ES-I3 (cell line): ENCODE measurements around the gene MBD1.
"Not testable (repeated sequence)": the region's sequence is repeated elsewhere in the genome, so short reads cannot be mapped to it uniquely, and the experiment has no call there.

ENCODE experiments used
- H3K36me3 ChIP-seq: 2 replicates; pipeline ENCODE4 v1.6.1; 2013; ENCODE audit warnings: mild to moderate bottlenecking, low read length, control low read depth, moderate library complexity; ENCODE audit not compliant: insufficient read depth
- H3K4me1 ChIP-seq: 2 replicates; pipeline ENCODE4 v1.6.1; 2013; ENCODE audit warnings: mild to moderate bottlenecking, control low read depth, low read length; ENCODE audit not compliant: insufficient read depth
- H3K9ac ChIP-seq: 2 replicates; pipeline ENCODE4 v1.6.1; 2013; ENCODE audit warnings: low read depth, mild to moderate bottlenecking, low read length, moderate library complexity
- H3K9me3 ChIP-seq: 2 replicates; pipeline ENCODE4 v1.6.1; 2013; ENCODE audit warnings: mild to moderate bottlenecking, low read length, moderate library complexity; ENCODE audit not compliant: control insufficient read depth, insufficient read depth

Gene MBD1

DNA sequence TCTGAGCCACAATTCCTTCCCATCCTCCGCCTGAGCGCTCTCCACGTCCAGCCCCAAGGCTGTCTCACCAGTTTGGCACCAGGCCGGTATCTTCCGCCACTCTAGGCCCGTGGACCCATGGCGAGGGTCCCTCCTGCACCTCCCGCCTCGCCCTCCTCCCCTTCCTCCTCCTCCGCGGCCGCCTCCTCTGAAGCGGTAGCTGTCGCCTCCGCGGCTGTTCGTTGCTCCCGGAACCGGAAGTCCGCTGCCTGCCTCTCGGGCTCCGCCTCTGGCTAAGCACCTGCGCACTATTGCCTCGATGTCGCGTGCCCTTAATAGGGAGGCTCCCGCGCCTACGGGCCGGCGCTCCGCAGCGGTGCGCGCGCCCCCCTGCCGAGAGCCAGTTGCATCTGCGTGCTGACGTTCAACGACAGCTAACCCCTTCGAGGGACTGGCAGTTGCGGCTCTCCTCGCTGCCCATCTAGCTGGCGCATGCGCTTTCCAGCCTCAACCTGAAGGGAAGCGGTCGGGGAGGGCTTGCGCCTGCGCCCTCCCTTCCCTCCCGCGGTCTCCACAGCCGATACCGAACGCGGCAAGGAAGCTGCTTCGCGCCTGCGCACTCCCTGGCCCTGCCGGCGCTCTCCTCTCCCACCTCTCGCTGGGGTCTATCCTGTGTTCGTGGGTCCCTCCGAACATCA, at the start of gene MBD1:
TSS of gene MBD1 (minus strand) at position 229 of the 677 bp plus-strand sequence. CDS start 1,531 bp downstream, outside the sequence.
- H3K9me3 ChIP-seq, result no peaks in the 10 kb centered on the region
- no peaks in the 10 kb centered on the region for H3K4me1 ChIP-seq
- peak within 1 kb of the TSS; percentile 88 for H3K9ac ChIP-seq
- peaks cover 7% of the 10 kb centered on the region; the same call in 1 of the 2 replicates for H3K36me3 ChIP-seq

- no peak overlapping the region for H3K9ac ChIP-seq
- no peaks in the 10 kb centered on the region for H3K4me1 ChIP-seq
- no peaks in the 10 kb centered on the region for H3K36me3 ChIP-seq
- H3K9me3 ChIP-seq, result no peaks in the 10 kb centered on the region
Measured at GRCh38 chr18:50330176-50330575, 48.9 kb upstream of the MBD1 start.

- no peaks in the 10 kb centered on the region for H3K4me1 ChIP-seq
- no peaks in the 10 kb centered on the region for H3K9me3 ChIP-seq
- H3K36me3 ChIP-seq, result no peaks in the 10 kb centered on the region
- H3K9ac ChIP-seq, result no peak overlapping the region
Measured at GRCh38 chr18:50327983-50328382, 46.7 kb upstream of the MBD1 start.

DNA sequence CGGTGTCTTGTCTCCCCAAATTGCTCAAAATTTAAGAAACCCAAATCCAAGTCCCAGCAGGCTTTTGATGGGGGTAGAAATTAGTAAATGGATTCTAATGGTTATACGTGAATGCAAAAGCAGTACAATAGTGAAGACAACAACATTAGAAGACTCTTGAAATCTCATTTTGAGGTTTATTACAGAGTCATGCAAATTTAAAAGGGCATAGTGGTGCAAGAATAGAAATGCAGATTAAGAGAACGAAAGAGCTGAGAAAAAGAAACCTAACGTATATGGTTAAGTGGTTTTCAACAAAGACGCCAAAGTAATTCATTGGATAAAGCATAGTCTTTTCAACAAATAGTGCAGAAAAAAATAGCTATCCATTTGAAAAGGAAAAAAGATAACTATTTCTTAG, 39.4 kb upstream of the MBD1 start:
- Histone ChIP-seq H3K36me3 (no peaks in the 10 kb centered on the region), H3K4me1 (no peaks in the 10 kb centered on the region), H3K9ac (no peak overlapping the region), H3K9me3 (no peaks in the 10 kb centered on the region)

GRCh38 chr18:50315100-50315871, 34.0 kb upstream of the MBD1 start:
- Histone ChIP-seq H3K36me3 (no peaks in the 10 kb centered on the region), H3K4me1 (no peaks in the 10 kb centered on the region), H3K9ac (no peak overlapping the region), H3K9me3 (no peaks in the 10 kb centered on the region)

GRCh38 chr18:50313873-50314460, 32.6 kb upstream of the MBD1 start:
- Histone ChIP-seq H3K36me3 (no peaks in the 10 kb centered on the region), H3K9me3 (no peaks in the 10 kb centered on the region), H3K9ac (no peak overlapping the region), H3K4me1 (no peaks in the 10 kb centered on the region)

DNA sequence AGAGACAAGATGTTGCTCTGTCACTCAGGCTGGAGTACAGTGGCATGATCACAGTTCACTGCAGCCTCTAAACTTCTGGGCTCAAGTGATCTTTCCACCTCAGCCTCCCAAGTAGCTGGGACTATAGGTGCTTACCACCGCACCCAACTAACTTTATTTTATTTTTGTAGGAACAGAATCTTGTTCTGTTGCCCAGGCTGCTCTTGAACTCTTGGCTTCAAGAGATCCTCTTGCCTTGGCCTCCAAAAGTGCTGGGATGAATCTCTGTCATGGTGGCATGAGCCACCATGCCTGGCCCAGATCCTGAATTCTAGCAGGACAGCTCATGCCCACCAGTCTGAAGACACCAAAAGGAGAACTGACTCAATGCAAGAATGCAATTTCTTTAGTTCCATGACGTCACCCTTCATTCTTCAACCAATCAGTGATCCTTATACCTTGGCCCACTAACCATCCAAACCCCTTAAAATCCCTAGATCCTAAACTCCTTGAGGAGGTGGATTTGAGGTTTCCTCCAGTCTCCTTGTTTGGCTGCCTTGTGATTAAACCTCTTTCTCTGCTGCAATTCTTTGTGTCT, 31.8 kb upstream of the MBD1 start:
- H3K9me3 ChIP-seq, result no peaks in the 10 kb centered on the region
- H3K9ac ChIP-seq, result no peak overlapping the region
- no peaks in the 10 kb centered on the region for H3K36me3 ChIP-seq
- H3K4me1 ChIP-seq, result no peaks in the 10 kb centered on the region

GRCh38 chr18:50312296-50313030, 31.1 kb upstream of the MBD1 start:
- Histone ChIP-seq H3K36me3 (no peaks in the 10 kb centered on the region), H3K9ac (no peak overlapping the region), H3K9me3 (no peaks in the 10 kb centered on the region), H3K4me1 (no peaks in the 10 kb centered on the region)

DNA sequence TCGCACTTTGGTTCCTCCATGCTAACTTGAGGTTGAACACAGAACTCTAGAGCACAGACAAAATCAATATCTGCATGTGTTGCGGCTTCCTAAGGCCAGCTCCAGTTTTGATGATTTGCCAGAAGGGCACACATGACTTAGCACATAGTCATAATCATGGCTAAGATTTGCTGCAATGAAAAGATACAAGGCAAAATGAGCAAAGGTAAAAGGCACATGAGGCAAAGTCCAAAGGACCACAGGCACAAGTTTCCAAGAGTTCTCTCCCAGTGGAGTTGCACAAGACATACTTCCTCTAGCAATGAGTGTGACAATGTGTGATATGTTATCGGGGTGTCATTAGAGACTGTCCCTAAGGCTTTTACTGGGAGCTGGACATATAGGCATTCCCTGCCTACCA, 30.3 kb upstream of the MBD1 start:
- Histone ChIP-seq H3K36me3 (no peaks in the 10 kb centered on the region), H3K9me3 (no peaks in the 10 kb centered on the region), H3K9ac (no peak overlapping the region), H3K4me1 (no peaks in the 10 kb centered on the region)

GRCh38 chr18:50310080-50310479, 28.8 kb upstream of the MBD1 start:
- Histone ChIP-seq H3K9me3 (no peaks in the 10 kb centered on the region), H3K9ac (no peak overlapping the region), H3K4me1 (no peaks in the 10 kb centered on the region), H3K36me3 (no peaks in the 10 kb centered on the region)

DNA sequence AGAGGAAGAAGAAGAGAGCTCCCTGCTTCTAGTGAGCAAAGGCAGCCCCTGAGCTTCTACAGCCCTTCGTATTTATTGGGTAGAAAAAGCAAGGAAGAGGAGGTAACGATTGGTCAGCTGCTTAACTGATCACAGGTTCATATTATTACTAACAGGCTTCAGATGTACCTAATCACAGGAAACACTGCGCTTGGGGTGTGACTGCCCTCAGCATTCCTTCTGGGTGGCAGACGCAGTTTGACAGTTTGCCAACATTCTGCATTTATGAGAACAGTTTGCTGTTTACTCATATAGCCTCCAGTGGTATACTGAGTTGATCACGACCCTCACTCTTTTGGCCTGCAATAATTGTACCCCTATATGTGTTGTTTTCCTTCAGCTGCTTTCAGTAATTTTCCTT, 27.5 kb upstream of the MBD1 start:
- H3K9ac ChIP-seq, H3K4me1 ChIP-seq, H3K36me3 ChIP-seq, H3K9me3 ChIP-seq: not testable (repeated sequence)

GRCh38 chr18:50307738-50308470, 26.6 kb upstream of the MBD1 start:
- no peaks in the 10 kb centered on the region for H3K9me3 ChIP-seq
- peak overlapping the region; percentile 59; the same call in 1 of the 2 replicates for H3K9ac ChIP-seq

GRCh38 chr18:50307400-50307737, 26.0 kb upstream of the MBD1 start:
- Histone ChIP-seq H3K9ac (peak overlapping the region; percentile 59; the same call in 1 of the 2 replicates), H3K36me3 (no peaks in the 10 kb centered on the region), H3K9me3 (no peaks in the 10 kb centered on the region)

More at GRCh38 chr18:50307738-50308470, 26.6 kb upstream of the MBD1 start:
- Histone ChIP-seq H3K36me3 (no peaks in the 10 kb centered on the region), H3K4me1 (no peaks in the 10 kb centered on the region)

More at GRCh38 chr18:50307400-50307737, 26.0 kb upstream of the MBD1 start:
- no peaks in the 10 kb centered on the region for H3K4me1 ChIP-seq
